Tongue (tissue), 2 donors: ENCODE measurements around the gene ST6GALNAC3. TPM values are rescaled to one million over a fixed set of nuclear protein-coding genes. Genes with fewer than 3 reads are reported as not detected.
"Not testable (repeated sequence)": the region's sequence is repeated elsewhere in the genome, so short reads cannot be mapped to it uniquely, and the experiment has no call there.

Experiments
- DNase-seq: peaks from one replicate; pipeline ENCODE4 v3.0.0-alpha.2; 2015
- total RNA-seq: library from RNA; depleted of rRNA; stranded (reverse); fragments of >200 nt; gene quantifications from one replicate; pipeline ENCODE4 v1.2.3, GENCODE V29; 2014

Gene ST6GALNAC3
- total RNA-seq, 1 donor from 2014 or later, result 6.5 TPM

DNA sequence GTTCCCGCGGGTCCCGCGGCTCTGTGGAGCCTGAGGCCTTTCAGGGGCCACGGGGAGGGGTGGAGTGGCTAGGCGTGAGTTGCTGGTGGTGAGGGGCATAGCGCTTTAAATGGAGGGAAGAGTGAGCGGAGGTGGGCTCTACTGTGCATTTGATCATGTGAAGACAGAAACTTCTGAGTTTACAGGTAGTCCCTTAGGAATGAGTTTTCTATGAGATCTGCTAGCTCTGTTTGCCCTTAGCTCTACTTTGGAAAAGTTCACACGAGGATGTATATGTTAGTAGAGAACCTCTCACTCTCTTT, 593 bp downstream of the ST6GALNAC3 start:
- DNase-seq, result no peak

GRCh38 chr1:76075877-76076276, 1.3 kb downstream of the ST6GALNAC3 start:
- DNase-seq, result no peak

GRCh38 chr1:76079475-76080227, 5.1 kb downstream of the ST6GALNAC3 start:
- no peak for DNase-seq

DNA sequence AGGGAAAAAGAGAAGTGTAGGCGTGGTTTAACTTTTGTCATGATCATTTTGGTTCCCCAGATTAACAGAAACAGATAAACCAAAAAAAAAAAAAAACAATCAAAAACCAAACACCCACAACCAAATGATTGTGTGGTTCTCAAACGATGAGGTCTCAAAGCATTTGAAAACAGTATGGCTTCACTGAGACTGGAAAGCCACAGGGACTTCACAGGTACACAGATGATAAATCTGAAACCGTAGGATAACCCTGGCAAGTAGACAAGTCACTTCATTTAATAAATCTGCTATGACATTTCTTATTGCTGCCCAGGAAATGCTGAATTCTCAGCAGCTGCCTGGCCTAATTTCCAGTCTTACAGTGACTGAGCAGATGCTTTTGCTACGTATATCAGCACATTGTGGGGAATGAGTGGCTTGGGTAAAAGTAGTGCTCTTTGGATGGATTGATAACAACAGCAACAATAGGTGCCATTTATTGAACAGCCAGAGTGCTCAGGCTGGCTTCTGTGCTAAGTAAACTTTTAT, 6.1 kb downstream of the ST6GALNAC3 start:
- DNase-seq, result peak; percentile 55

DNA sequence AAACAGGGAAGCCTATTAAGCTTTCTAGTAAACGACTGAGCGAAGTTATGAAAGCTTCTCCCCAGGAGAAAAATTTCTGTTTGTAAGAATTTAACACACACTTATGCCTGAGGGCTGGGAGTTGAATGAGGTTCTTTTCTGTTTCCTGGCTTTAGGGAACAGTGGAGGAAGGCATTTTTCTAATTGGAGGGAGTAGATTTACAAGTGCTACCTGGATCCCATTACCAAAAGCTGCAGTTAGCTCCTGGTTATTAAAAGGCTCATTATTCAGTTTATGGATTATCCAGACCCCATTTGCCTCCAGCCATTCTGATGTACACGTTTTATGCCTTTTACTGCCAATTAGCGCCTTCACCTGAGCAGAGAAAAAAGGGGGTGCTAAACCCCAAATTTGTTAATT, 7.5 kb downstream of the ST6GALNAC3 start:
- no peak for DNase-seq

DNA sequence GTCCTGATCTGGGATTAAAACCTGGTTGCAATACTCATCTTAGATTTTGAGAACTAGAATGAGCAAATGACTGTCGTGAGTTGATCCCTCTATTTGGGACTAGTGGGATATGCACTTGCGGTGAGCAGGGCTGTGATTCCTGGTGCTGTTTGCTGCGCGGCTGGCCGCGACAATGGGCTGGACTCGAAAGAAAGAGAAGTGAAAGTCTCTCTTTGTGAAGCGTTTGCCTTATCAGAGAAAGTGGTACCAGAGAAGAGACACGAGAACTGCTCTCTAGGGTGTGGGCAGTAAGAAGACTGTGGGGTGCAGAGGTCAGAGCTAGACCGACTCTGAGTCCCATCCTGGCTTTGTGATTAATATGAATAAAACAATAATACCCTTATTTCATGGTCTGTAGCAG, 8.6 kb downstream of the ST6GALNAC3 start:
- no peak for DNase-seq

GRCh38 chr1:76084029-76084627, 9.6 kb downstream of the ST6GALNAC3 start:
- DNase-seq, result no peak

- no peak for DNase-seq
Measured at GRCh38 chr1:76084685-76085084, 10.1 kb downstream of the ST6GALNAC3 start.

DNA sequence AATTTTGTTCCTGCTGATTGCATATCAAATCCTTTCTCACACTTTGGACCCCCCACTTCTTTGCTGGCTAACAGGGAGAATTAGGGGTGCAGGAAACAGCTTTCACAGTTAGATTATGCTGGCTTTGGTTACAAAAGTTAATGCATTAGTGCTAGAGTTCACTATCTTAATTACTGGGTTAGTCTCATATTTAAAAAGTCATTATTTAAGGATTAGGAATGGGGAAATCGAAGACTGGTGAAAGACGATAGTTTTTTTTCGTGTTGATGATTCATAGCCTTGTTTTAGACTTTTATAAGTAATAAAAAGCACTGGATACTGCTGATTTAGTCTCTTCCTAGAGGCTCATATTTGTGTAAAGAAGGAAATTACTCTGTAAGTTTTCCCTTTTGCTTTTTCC, 11.6 kb downstream of the ST6GALNAC3 start:
- DNase-seq, result no peak

DNA sequence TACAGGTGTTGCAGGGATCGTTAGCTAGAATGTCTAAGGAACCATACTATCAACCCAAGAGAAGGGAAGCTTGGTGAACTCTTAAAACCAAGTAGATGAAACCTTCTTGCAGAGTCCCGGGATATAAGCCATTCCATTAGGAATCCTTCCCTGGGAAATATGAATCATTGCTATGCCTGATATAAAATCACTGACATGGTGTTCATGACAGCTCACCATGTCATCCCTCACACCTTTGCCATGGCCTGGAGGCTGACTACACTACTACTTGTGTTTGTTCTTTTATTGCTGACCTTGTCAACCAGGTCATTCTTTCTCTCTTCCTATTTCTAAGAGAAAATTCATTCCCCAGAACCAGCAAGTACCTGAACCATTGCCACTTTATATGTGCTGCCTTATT, 12.1 kb downstream of the ST6GALNAC3 start:
- no peak for DNase-seq

- no peak for DNase-seq
Measured at GRCh38 chr1:76090283-76091203, 16.0 kb downstream of the ST6GALNAC3 start.

DNA sequence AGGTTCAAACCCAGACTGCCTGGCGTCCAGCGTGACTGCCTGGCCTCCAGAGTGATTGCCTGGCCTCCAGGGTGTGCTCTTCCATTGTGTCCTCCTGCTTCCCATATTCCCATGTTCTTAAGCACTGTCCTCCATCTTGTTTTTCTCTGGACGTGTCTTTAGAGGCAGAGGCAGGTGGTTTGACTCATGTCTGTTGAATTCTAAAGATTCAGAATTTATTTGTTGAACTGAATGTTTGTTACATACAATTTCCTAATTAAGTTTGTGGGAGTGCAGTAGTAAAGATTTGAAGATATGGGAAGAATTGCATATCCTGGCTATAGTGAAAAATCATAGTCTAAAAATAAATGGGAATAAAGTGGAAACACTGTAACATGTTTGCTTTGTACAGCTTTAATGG, 18.3 kb downstream of the ST6GALNAC3 start:
- no peak for DNase-seq

DNA sequence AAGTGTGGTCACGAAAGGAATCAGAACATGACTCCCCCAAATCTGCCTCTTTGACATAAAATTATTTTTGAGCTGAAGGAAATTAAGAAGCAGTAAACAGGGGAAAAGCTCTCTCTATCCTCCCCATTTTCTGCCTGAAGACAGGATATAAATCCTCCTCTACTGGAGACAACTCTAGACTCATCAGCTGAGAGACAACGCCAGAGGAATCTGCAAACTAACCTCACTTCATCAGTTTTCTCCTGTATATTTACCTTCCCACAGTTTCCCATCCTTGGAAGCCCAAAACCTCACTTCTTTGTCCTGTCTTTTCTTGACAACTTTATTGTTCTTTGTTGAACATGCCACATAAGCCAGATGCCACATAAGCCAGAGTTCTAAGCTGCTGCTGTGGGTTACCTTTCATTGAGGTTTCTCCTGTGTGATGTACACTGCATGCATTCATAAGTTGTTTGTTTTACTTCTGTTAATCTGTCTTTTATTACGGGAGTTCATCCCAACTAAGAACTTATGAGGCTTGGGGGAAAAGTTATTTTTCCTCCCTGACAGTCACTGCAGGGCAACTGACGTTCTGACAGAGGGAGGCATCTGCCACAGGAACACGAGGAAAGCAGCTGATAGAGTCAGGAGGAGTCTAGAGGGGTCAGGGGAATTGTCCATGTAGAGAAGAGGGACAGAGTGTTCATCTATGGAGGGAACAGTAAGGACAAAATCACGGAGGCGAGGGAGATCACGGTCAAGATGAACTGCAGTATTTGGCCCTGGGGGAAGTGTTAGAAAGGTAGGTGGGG, 19.2 kb downstream of the ST6GALNAC3 start:
- no peak for DNase-seq

DNA sequence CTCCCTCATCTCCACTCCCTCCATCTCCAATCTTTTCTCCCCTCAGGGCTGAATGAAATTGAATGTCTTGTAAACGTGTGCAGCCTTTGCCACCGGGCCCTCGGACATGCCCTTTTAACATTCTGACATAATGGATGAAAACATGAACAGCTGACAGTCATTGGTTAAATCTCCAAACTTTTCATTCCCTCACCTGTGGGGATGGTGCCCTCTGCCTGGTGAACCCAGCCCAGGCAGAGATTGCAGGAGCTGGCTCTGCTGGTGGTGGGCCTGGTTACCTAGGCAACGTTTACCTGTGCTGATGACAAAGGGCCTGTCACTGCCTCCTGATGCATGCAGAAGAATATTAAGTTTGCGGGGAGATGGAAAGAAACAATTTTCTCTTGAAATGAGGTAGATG, 21.3 kb downstream of the ST6GALNAC3 start:
- no peak for DNase-seq

DNA sequence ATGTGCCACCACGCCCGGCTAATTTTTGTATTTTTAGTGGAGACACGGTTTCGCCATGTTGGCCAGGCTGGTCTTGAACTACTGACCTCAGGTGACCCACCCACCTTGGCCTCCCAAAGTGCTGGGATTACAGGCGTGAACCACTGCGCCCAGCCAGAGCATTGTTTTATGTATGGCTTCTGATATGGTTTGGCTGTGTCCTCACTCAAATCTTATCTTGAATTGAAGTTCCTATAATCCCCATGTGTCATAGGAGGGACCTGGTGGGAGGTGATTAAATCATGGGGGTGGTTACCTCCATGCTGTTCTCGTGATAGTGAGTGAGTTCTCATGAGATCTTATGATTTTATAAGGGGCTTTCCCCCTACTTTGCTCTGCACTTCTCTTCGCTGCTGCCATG, 22.5 kb downstream of the ST6GALNAC3 start:
- DNase-seq, result not testable (repeated sequence)

DNA sequence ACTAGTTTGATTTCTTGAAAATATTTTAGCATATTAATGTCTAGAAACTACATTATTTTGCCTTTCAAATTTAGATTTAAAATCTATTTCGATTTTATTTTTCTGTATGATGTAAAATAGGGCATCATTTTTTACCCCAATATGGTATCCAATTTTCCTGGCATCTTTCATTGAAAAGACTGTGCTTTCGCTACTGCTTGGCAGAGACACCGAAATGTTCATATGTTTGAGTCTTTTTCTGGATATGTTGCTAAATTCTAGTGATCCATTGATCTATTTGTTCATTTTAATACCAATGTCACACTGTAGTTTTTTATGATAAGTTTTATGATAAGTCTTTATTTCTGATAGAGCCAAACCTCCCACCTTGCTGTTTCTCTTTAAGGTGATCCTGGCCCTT, 24.3 kb downstream of the ST6GALNAC3 start:
- no peak for DNase-seq

DNA sequence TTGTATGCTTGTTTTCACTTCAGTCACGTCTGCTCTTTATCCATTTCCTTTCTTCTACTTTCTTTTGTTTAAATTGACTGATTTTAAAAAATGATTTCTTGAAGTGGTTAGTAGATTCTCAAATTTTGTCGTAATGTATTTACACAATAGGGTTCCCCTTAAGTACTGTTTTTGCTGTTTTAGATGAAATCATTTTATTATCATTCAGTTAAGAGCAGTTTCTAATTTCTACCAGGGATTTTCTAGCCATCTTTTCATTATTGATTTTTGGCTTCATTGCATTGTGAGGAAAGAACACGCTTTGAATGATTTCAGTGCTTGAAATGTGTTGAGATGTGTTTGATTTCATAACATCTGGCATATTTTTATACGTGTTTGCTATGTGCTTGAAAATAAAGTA, 27.0 kb downstream of the ST6GALNAC3 start:
- no peak for DNase-seq

GRCh38 chr1:76102046-76102445, 27.5 kb downstream of the ST6GALNAC3 start:
- no peak for DNase-seq

- DNase-seq, result no peak
Measured at GRCh38 chr1:76103034-76103433, 28.5 kb downstream of the ST6GALNAC3 start.

DNA sequence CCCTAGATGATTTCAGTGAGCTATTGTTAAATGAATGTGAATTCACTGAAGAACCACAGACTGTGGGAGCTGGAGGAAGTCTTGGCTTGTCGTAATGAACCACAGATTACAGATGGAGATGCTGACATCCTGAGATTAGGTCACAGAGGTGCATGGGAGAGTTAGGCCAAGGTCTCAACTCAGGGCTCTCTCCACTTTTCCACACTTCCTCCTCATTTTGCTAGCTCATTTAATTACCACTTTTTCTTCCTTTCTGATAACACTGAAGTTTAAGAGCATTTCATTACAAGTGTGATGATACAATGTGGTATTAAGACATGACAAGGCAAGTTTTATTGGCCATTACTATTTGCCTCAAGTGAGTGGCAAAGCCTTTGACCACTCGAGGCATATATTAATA, 30.8 kb downstream of the ST6GALNAC3 start:
- no peak for DNase-seq

DNA sequence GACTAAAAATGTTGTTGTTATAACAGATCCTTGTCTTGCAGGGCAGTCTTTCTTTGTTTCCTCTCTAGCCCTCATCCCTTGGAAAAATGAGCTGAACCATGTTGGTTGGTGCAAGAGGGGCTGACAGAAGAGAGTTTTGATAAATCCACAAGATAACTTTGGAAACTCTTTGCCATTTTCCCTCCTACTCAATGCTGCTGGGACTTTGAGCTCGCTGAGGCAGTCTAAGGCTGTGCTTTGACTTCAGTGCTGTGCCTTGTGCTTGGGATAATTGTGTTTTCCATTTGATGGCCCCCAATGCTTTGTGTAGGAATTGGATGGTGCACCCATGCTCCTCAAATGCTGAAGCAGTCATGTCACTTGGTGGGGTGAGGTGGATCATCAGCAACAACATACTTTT, 31.7 kb downstream of the ST6GALNAC3 start:
- DNase-seq, result no peak

DNA sequence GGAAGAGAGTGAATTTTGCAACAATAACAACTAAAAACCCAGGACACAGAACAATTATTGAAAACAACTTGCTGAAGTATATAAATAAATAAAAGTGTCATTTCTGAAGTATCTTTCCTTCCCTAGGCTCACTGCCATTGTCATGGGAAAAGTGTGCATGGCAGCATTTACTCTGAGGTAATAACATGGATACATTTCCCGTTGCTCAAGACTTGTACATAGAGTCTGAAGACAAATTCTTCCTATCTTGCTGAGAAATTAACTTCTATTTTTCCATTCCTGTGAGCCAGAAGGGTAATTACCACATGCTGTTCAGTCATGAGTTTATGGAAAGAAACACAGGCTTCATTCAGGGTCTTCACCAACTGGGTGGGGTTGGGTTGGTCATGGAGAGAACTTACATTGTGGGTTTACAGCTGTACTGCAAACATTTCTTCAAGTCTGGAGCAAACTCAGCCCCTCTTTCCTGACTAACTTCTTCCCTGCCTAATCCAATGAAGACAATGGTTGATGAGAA, 32.2 kb downstream of the ST6GALNAC3 start:
- DNase-seq, result no peak
